HL-60 (cell line): Measurements from ENCODE around the gene HOTAIR.

Experiments
- POLR2AphosphoS5 ChIP-seq: IDR thresholded peaks from 2 replicates; pipeline ENCODE4 v1.6.1; 2012; ENCODE audit warnings: low read depth
- TF ChIP-seq, protein P1 (sequence below): IDR thresholded peaks from one replicate; pipeline ENCODE4 v1.5.1; 2011; ENCODE audit warnings: low read length, control low read depth, inconsistent platforms; ENCODE audit not compliant: insufficient read depth

DNA sequence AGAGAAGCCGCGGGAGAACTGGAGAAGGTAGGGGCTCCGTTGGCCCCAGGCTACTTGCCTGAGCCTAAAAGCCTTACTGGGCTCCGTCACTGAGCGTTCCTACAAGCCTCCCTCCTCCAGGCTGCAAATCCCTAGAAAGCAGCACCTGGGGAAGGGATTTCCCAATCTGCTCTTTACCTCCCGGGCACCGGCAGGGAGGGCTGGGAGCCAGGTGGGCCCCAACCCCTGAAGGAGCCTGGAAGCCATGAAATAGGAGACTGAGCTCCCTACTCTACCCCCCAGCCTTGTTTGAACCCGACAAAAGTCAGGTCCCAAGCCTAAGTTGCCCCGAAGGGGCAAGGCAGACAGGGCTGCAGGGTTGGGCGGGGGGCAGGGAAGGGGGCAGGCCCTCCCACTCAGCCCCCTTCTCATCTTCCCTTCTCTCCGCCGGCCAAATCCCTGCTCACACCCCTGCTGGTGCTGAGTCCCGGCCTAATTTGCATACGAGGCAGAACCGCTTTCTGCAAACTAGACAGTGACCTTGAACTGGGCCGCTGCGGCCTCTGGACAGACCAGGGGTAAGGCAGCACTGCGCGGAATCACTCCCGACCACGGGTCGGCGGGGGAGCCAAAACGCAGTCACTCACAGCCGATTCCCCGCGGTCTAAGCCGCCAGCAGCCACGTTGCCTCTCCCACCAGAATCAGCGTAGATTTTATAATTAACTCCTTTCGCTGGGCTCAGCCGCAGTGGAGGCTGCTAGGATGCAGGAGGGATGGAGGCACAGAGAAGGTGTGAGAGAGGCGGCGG is 23.8 kb downstream of the HOTAIR start:
- TF ChIP-seq POLR2AphosphoS5, result no peak
- TF ChIP-seq, protein P1, sequence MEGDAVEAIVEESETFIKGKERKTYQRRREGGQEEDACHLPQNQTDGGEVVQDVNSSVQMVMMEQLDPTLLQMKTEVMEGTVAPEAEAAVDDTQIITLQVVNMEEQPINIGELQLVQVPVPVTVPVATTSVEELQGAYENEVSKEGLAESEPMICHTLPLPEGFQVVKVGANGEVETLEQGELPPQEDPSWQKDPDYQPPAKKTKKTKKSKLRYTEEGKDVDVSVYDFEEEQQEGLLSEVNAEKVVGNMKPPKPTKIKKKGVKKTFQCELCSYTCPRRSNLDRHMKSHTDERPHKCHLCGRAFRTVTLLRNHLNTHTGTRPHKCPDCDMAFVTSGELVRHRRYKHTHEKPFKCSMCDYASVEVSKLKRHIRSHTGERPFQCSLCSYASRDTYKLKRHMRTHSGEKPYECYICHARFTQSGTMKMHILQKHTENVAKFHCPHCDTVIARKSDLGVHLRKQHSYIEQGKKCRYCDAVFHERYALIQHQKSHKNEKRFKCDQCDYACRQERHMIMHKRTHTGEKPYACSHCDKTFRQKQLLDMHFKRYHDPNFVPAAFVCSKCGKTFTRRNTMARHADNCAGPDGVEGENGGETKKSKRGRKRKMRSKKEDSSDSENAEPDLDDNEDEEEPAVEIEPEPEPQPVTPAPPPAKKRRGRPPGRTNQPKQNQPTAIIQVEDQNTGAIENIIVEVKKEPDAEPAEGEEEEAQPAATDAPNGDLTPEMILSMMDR, result no peak
